Keratinocyte (primary cell): ENCODE data around the gene FYB1.

ENCODE experiments used
- CTCF ChIP-seq, 3 experiments: IDR thresholded peaks in 1 of 3; conservative IDR thresholded peaks in 1 of 3; optimal IDR thresholded peaks in 1 of 3; 2 replicates in 2 of 3; 3 replicates in 1 of 3; pipeline versions ENCODE3 to v1.5.1; 2011; ENCODE audit warnings: low read length in 3 of 3, mild to moderate bottlenecking in 3 of 3, moderate library complexity in 2 of 3, control low read depth in 1 of 3, inconsistent platforms in 1 of 3; ENCODE audit not compliant: insufficient read depth in 2 of 3; ENCODE audit errors: extremely low read depth in 1 of 3
- EZH2 ChIP-seq: IDR thresholded peaks from one replicate; pipeline ENCODE4 v1.6.1; 2012; ENCODE audit warnings: inconsistent platforms, mild to moderate bottlenecking, low read length, moderate library complexity

- no peak for TF ChIP-seq CTCF (optimal IDR thresholded peaks at IDR 0.05 in 1 of 3, IDR thresholded peaks at IDR 0.05 in 1 of 3, conservative IDR thresholded peaks at IDR 0.05 in 1 of 3; ENCODE audit: extremely low read depth in 1 of 3, insufficient read depth in 2 of 3, low read length in 3 of 3)
- no peak for TF ChIP-seq EZH2
Measured at GRCh38 chr5:39207345-39208045, 11.9 kb downstream of the FYB1 start.
